Stimulated activated memory B cell treated with anti-CD40 and anti-IgM and Interleukin-4, amounts not matched to agents 10 μg/mL and 1 μg/mL and 100 μg/mL, for 72 hours (primary cell): ENCODE data around the gene LAMA2.
"Not testable (repeated sequence)": the region's sequence is repeated elsewhere in the genome, so short reads cannot be mapped to it uniquely, and the experiment has no call there.

Source experiments
- ATAC-seq: fragments of 150-1000 bp; cut with Tn5 transposase; 2 replicates; pipeline ENCODE4 v1.10.0; 2021
- H3K27ac Mint-ChIP-seq: one replicate; pipeline ENCODE4 v1.8.0; 2022; ENCODE audit warnings: mild to moderate bottlenecking, mixed read lengths
- H3K27me3 Mint-ChIP-seq: one replicate; pipeline ENCODE4 v1.8.0; 2022; ENCODE audit warnings: mixed read lengths
- H3K36me3 Mint-ChIP-seq: one replicate; pipeline ENCODE4 v1.8.0; 2022; ENCODE audit warnings: mixed read lengths
- H3K4me1 Mint-ChIP-seq: one replicate; pipeline ENCODE4 v1.8.0; 2022; ENCODE audit warnings: mixed read lengths
- H3K4me3 Mint-ChIP-seq: one replicate; pipeline ENCODE4 v1.8.0; 2022; ENCODE audit warnings: mild to moderate bottlenecking, moderate library complexity, mixed read lengths
- H3K9me3 Mint-ChIP-seq: one replicate; pipeline ENCODE4 v1.8.0; 2022; ENCODE audit warnings: mixed read lengths

Gene LAMA2

DNA sequence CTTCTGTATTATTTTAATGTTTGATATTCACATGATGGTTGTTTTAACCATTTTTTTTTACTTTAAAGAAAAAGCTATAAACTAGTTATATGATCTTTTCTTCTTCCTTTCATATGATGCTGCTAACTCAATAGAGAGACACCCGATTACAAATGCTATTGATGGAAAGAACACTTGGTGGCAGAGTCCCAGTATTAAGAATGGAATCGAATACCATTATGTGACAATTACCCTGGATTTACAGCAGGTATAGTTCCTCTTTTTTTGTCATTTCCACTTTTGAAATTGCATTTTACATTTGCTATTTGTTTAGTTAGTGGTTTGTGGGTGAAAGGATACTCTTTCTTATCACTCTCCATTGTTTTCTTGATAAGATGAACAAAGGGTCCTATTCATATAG is 176.7 kb downstream of the LAMA2 start:
- Mint-ChIP-seq H3K4me3 (no peak overlapping the region), H3K27me3 (no peaks in the 10 kb centered on the region), H3K4me1 (no peaks in the 10 kb centered on the region), H3K27ac (no peak overlapping the region), H3K9me3 (no peaks in the 10 kb centered on the region), H3K36me3 (no peaks in the 10 kb centered on the region)
- no peak for ATAC-seq

DNA sequence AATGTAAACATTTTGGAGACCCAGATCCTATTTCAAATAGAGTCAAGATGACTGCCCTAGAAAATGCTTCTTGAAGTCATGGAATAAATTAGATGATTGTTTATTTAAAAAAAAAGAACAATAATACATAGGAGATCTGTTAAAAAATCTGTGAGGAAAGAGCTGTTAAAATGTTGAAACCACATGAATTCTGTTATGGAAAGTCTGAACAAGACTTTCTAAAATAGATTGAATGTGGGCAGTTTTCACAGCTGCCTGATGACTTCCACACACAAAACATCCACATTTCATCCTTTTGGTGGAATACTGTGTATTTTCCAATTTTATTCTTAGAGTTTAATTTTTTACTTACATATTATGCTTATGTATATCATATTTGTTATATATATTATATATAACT is 186.1 kb downstream of the LAMA2 start:
- no peak for ATAC-seq
- Mint-ChIP-seq H3K27ac (no peak overlapping the region), H3K27me3 (no peaks in the 10 kb centered on the region), H3K4me3 (no peak overlapping the region), H3K36me3 (no peaks in the 10 kb centered on the region), H3K4me1 (no peaks in the 10 kb centered on the region), H3K9me3 (peaks cover 2% of the 10 kb centered on the region)

DNA sequence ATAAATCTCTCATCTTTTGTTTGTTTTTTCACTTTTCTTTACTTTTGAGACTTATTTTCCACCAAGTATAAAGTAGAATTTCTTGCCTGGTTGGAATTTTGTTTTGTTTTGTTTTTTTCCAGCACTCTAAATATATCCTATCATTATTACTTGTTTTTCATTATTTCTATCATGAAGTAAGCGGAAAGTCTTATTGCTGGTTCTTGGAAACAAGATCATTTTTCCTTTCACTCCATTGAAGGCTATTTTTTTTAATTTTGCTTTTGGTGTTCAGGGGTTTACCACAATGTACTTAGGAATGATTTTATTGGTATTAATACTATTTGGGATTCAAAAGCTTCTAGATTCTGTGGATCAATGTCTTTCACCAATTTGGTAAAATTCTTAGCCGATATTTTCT is 190.1 kb downstream of the LAMA2 start:
- Mint-ChIP-seq H3K27me3 (no peaks in the 10 kb centered on the region), H3K4me1 (no peaks in the 10 kb centered on the region), H3K27ac (no peak overlapping the region), H3K36me3 (no peaks in the 10 kb centered on the region), H3K9me3 (no peaks in the 10 kb centered on the region), H3K4me3 (no peak overlapping the region)
- ATAC-seq, result no peak

DNA sequence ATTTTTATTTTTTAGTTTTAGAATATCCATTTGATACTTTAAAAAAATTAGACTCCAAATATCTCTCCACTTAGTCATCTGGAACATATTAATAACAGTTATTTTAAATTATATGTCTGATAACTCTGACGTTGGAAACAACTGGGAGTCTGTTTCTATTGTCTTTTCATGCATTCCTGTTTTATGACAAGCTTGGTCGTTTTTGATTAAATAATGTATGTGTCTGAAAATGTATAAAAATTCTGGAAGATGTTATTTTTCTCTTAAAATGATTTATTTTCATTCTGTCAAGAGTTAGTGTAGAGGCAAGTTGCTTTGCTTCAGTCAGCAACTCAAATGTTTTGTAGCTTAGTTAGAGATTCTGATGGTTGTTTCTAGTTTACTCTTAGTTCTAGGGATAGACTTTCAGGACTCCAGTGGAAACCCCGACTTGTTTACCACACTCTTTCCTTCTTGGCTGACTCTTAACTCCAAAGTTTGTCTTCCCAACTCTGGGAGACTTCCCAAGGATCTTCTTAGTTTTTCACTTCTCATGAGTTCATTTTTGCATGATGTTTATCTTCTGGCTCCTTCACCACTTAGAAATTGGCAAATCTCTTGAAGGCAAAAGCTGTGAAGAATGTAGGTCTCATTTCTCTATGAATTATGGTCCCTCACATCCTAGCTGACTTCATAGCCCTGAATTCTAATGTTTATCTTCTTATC is 190.9 kb downstream of the LAMA2 start:
- Mint-ChIP-seq H3K36me3 (no peaks in the 10 kb centered on the region), H3K4me3 (no peak overlapping the region), H3K27me3 (no peaks in the 10 kb centered on the region), H3K9me3 (no peaks in the 10 kb centered on the region), H3K27ac (no peak overlapping the region), H3K4me1 (no peaks in the 10 kb centered on the region)
- ATAC-seq, result no peak

DNA sequence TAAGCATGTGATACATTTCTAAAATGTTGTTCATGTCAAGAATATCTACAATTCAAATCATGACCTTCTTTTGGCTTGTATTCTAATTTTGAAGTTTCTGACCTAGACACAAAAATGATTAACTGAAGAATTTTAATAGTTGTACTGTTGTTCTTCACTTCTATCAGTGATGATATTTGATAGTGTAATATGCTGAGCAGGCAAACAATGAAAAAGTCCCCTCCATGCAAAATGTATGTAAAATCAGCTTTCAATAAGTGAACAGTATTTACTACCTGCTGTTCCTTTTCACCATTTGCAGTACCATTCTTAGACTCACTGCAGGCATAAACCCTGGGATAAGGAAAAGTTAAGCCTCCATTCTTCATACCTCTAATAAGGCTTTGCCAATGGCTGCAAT is 201.5 kb downstream of the LAMA2 start:
- no peaks in the 10 kb centered on the region for H3K27me3 Mint-ChIP-seq
- H3K9me3 Mint-ChIP-seq, result no peaks in the 10 kb centered on the region
- no peak for ATAC-seq
- no peaks in the 10 kb centered on the region for H3K36me3 Mint-ChIP-seq
- H3K4me3 Mint-ChIP-seq, result no peak overlapping the region
- no peaks in the 10 kb centered on the region for H3K4me1 Mint-ChIP-seq
- no peak overlapping the region for H3K27ac Mint-ChIP-seq

DNA sequence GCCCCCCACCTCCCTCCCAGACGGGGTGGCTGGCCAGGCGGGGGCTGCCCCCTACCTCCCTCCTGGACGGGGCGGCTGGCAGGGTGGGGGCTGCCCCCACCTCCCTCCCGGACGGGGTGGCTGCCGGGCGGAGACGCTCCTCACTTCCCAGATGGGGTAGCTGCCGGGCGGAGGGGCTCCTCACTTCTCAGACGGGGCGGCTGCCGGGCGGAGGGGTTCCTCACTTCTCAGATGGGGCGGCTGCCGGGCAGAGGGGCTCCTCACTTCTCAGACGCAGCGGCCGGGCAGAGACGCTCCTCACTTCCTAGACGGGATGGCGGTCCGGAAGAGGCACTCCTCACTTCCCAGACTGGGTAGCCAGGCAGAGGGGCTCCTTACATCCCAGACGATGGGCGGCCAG is 205.5 kb downstream of the LAMA2 start:
- not testable (repeated sequence) for H3K36me3 Mint-ChIP-seq, H3K27me3 Mint-ChIP-seq, H3K9me3 Mint-ChIP-seq, H3K4me1 Mint-ChIP-seq, H3K4me3 Mint-ChIP-seq, ATAC-seq, H3K27ac Mint-ChIP-seq

DNA sequence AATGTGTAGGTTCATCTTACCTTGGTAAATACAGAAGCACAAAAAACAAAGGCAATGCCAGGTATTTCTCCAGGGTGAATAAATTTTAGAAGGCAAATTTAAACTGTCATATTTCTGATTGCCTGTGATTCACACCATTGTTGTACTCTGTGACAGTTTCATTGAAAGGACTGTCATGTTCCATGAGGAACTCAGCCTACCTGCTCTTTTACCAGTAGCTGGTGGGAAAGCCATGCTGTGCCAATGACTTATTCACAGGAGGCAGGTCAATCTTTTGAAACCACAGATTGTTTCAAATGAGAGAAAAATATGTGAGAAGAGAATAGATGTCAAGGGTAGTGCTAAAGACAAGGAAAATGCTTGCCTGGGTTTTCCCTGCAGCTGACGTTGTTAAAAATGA is 206.4 kb downstream of the LAMA2 start:
- Mint-ChIP-seq H3K27me3 (no peaks in the 10 kb centered on the region), H3K4me1 (no peaks in the 10 kb centered on the region), H3K36me3 (no peaks in the 10 kb centered on the region), H3K4me3 (no peak overlapping the region), H3K9me3 (no peaks in the 10 kb centered on the region), H3K27ac (no peak overlapping the region)
- ATAC-seq, result no peak

DNA sequence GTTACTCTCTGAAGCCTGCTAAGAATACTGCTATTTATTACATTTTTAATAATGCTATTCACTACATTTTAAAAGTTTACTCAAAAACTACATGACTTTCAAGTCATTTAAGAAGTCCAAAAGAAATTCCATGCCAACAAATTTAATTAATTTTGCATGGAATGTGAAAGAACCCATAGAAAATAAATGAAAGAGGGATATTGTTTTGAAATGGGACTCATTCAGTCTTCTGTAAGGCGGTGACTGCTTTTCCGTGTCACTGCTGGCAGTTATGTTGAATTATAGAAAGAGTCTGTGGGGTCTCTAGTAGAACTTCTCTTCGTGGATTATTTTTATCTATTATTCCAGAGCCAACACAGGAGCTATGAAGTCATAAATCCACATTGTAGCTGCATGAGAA is 211.2 kb downstream of the LAMA2 start:
- Mint-ChIP-seq H3K4me3 (no peak overlapping the region), H3K27ac (no peak overlapping the region), H3K4me1 (no peaks in the 10 kb centered on the region), H3K27me3 (no peaks in the 10 kb centered on the region), H3K9me3 (no peaks in the 10 kb centered on the region), H3K36me3 (no peaks in the 10 kb centered on the region)
- ATAC-seq, result no peak

DNA sequence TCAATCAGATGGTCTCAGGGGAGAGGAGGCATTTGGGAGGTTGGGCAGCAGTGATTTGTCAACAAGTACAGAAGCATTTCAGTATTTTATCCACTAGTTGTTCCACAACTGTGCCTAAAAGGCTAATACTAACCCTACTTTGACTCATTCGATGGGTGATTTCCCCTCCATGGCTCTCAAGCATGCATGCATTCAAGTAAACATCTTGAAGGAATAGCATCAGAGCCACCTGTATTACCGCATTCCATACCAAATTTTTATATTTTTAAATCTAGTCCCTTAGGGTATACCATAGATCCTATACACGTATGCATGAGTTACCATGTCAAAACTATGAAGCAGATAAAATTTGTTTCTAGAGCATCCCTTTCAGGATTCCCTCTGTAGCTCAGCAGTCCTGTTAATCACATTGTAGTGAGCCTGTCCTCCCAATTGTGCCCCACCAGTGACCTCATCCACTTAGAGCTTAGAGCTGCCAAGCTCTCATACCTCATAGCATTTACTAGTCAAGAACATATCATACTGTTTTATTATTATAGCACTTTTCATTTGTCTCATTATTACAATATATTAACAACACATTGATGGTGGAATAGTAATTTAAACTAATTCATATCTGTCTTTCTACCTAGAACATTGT is 213.8 kb downstream of the LAMA2 start:
- Mint-ChIP-seq H3K27me3 (no peaks in the 10 kb centered on the region), H3K36me3 (no peaks in the 10 kb centered on the region), H3K9me3 (no peaks in the 10 kb centered on the region), H3K4me3 (no peak overlapping the region), H3K4me1 (no peaks in the 10 kb centered on the region), H3K27ac (no peak overlapping the region)
- no peak for ATAC-seq

DNA sequence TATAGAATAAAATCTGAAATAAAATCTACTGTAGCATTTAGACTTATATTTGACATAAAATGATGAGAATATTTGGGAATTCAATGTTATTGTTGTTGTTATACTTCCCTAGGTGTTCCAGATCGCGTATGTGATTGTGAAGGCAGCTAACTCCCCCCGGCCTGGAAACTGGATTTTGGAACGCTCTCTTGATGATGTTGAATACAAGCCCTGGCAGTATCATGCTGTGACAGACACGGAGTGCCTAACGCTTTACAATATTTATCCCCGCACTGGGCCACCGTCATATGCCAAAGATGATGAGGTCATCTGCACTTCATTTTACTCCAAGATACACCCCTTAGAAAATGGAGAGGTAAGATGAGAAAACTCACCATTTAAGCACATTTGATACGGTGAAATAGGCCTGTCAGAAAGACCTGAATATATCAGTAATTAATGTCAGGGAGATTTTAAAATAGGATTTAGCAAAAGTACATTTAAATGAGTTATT is 215.2 kb downstream of the LAMA2 start:
- no peaks in the 10 kb centered on the region for H3K36me3 Mint-ChIP-seq
- ATAC-seq, result no peak
- H3K9me3 Mint-ChIP-seq, result no peaks in the 10 kb centered on the region
- H3K4me3 Mint-ChIP-seq, result no peak overlapping the region
- no peaks in the 10 kb centered on the region for H3K4me1 Mint-ChIP-seq
- no peaks in the 10 kb centered on the region for H3K27me3 Mint-ChIP-seq
- no peak overlapping the region for H3K27ac Mint-ChIP-seq

DNA sequence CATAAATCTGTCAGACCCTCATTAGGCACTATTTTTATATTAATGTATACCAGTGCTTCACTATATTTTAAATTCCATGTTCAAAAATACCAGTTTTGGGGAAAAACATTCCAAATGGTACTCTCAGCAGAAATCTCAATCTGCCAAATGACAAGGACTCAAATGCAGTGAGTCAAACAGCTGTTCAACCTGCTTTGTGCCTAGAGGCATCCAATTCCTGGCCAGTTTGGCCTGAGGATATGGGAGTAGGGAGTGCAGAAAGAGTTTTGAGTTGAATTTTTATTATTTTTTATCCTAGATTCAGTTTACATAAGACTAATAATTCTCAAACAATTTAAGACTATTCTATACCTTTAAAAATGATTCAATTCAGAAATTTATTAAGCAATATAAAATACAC is 216.8 kb downstream of the LAMA2 start:
- no peak overlapping the region for H3K4me3 Mint-ChIP-seq
- no peaks in the 10 kb centered on the region for H3K36me3 Mint-ChIP-seq
- H3K27me3 Mint-ChIP-seq, result no peaks in the 10 kb centered on the region
- H3K4me1 Mint-ChIP-seq, result no peaks in the 10 kb centered on the region
- no peak overlapping the region for H3K27ac Mint-ChIP-seq
- H3K9me3 Mint-ChIP-seq, result no peaks in the 10 kb centered on the region
- no peak for ATAC-seq

DNA sequence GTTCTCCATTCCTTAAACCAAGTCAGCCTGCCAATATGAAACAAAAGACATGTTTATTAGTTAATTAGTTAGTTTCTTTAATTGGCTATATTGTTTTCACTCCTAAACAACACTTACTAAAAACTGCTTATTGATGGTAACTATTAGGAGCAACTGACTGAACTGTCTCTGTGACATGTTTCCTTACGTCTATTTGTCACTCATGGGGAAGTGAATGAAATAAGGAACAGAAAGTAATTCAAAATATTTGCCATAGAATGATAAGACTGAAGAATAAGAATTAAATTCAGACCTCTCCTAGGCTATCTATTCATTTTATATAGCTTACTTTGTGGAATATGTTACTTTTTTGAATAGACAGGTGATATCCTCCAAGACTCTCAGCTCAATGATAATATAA is 217.2 kb downstream of the LAMA2 start:
- Mint-ChIP-seq H3K9me3 (no peaks in the 10 kb centered on the region), H3K27me3 (no peaks in the 10 kb centered on the region), H3K4me3 (no peak overlapping the region), H3K27ac (no peak overlapping the region), H3K4me1 (no peaks in the 10 kb centered on the region), H3K36me3 (no peaks in the 10 kb centered on the region)
- ATAC-seq, result no peak

DNA sequence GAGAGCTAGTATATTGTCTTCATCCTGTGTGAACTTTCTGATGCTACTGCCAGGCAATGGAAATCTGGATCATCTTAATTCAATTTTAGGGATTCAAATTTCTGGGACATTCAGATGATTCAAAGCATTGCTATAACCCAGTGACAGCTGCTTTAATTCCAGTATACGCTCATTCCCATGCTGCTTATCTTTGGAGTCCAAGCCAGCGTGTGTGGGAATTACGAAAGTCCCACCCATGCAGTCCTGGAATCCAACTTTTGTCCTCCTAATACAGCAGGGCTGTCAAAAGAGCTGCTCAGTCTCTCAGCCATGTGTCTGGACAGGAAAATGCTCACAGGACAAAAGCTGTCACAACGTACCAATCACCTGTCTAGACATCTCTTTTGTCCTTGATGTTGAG is 219.8 kb downstream of the LAMA2 start:
- no peak for ATAC-seq

DNA sequence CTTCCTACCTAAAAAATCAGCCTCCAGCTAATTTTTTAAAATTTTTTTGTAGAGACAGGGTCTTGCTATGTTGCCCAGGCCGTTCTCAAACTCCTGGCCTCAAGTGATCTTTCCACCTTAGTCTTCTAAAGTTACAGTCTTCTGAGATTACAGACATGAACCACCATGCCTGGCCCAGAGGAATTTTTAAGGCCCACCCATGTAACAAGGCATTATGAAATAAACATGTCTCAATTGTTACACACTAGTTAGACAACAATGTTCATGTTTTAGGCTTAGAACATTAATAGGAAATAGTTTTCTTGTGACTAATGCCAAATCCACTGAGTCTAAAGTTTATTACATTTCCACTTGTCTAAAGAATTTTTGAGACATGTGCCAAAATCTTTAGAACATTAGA is 221.2 kb downstream of the LAMA2 start:
- no peaks in the 10 kb centered on the region for H3K9me3 Mint-ChIP-seq
- no peak for ATAC-seq
- peaks cover 10% of the 10 kb centered on the region for H3K4me1 Mint-ChIP-seq

More for the DNA sequence above, 219.8 kb downstream of the LAMA2 start:
- H3K27me3 Mint-ChIP-seq, result no peaks in the 10 kb centered on the region
- no peak overlapping the region for H3K4me3 Mint-ChIP-seq
- peaks cover 10% of the 10 kb centered on the region for H3K4me1 Mint-ChIP-seq
- no peak overlapping the region for H3K27ac Mint-ChIP-seq
- no peaks in the 10 kb centered on the region for H3K9me3 Mint-ChIP-seq
- H3K36me3 Mint-ChIP-seq, result no peaks in the 10 kb centered on the region

DNA sequence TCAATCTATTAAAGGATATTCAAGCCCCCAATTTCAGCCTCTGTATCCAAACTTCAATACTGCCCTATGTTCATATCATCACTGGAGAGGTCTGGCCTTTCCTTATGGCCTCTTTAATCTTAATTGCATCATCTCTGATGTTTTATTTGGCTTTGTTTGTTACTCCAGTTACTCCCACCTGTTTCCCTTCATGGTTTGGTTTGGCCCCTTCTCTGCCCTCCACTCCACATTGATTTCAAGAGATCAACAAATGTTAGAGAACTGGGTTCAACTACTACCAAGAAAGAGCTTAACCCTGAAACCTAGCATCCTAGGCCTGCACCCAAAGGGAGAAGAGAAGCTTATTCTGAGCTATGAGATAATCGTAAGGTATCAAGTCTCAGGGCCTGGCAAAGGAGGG is 221.6 kb downstream of the LAMA2 start:
- H3K4me3 Mint-ChIP-seq, result no peak overlapping the region
- no peaks in the 10 kb centered on the region for H3K27me3 Mint-ChIP-seq
- no peak overlapping the region for H3K27ac Mint-ChIP-seq
- H3K36me3 Mint-ChIP-seq, result no peaks in the 10 kb centered on the region
- H3K9me3 Mint-ChIP-seq, result no peaks in the 10 kb centered on the region
- no peak for ATAC-seq
- peaks cover 10% of the 10 kb centered on the region for H3K4me1 Mint-ChIP-seq

More for the DNA sequence above, 221.2 kb downstream of the LAMA2 start:
- Mint-ChIP-seq H3K36me3 (no peaks in the 10 kb centered on the region), H3K4me3 (no peak overlapping the region), H3K27ac (no peak overlapping the region), H3K27me3 (no peaks in the 10 kb centered on the region)

DNA sequence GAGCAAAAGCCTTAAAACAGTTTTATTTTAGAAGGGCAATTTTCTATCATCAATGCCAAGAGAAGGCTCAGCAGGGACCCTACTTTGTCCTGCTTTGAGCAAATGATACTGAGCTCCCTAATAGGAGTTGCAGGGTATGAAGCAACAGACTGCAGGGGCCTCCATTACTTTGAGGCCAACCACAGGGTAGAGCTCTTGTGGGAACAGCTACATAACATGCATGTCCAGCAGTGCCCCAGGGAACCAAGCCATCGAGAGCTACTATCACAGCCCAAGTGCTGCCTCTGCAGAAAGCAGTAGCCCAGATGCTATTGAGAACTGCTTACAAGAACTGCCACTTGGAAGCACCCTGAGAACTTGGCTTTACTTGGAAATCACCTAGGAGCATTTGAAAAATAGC is 222.1 kb downstream of the LAMA2 start:
- Mint-ChIP-seq H3K27me3 (no peaks in the 10 kb centered on the region), H3K9me3 (no peaks in the 10 kb centered on the region), H3K36me3 (no peaks in the 10 kb centered on the region), H3K27ac (no peak overlapping the region), H3K4me1 (peaks cover 10% of the 10 kb centered on the region), H3K4me3 (no peak overlapping the region)
- no peak for ATAC-seq
